AG04449 (cell line): Measurements from ENCODE around the gene ANGPTL3.
"Not testable (repeated sequence)": the region's sequence is repeated elsewhere in the genome, so short reads cannot be mapped to it uniquely, and the experiment has no call there.

ENCODE experiments used
- CTCF ChIA-PET: fragments of 350-600 bp; formaldehyde crosslinking; extraction: SDS; loops from one replicate; lab custom pipeline; 2021; ENCODE audit warnings: antibody characterized with exemption; lab: Yijun Ruan, JAX
- POLR2A ChIA-PET: fragments of 400-600, 350-600 bp; formaldehyde crosslinking; extraction: SDS; loops from one replicate; lab custom pipeline; 2020; ENCODE audit warnings: antibody characterized with exemption, inconsistent platforms; lab: Yijun Ruan, JAX
- DNase-seq: peaks from one replicate; pipeline ENCODE4 v3.0.0-alpha.2; 2010; ENCODE audit warnings: low read depth, low spot score
- H3K4me3 ChIP-seq: 2 replicates; pipeline ENCODE4 v1.5.1; 2011; ENCODE audit warnings: low read depth, mild to moderate bottlenecking, control low read depth, low read length
- CTCF ChIP-seq: IDR thresholded peaks from one replicate; pipeline ENCODE4 v1.5.1; 2011; ENCODE audit warnings: mild to moderate bottlenecking, moderate library complexity, low read length, control low read depth, inconsistent platforms; ENCODE audit not compliant: insufficient read depth; ENCODE audit errors: missing control alignments

Gene ANGPTL3

DNA sequence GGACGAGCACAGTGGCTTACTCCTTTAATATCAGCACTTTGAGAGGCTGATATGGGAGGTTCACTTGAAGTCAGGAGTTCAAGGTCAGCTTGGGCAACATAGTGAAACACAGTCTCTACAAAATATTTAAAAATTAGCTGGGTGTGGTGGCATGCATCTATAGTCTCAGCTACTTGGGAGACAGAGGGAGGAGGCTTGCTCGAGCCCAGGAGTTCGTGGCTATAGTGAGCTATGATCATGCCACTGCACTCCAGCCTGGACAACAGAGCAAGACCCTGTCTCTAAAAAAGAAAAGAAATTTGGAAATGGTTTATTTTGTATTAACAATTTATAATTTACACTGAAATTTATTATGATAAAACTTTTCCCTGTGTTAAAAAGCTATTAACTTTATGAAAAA lies 1.7 kb upstream of the ANGPTL3 start:
- no peak for TF ChIP-seq CTCF
- CTCF ChIA-PET: interaction anchor here (0.5 to 1.4 kb wide), 3 partner anchors 9 to 65 kb away, joined by 3 to 4 read pairs (median 3); no protein-coding TSS in a partner anchor
- DNase-seq: no peak
- POLR2A ChIA-PET: no interaction called here
- H3K4me3 ChIP-seq: no peak overlapping the region

DNA sequence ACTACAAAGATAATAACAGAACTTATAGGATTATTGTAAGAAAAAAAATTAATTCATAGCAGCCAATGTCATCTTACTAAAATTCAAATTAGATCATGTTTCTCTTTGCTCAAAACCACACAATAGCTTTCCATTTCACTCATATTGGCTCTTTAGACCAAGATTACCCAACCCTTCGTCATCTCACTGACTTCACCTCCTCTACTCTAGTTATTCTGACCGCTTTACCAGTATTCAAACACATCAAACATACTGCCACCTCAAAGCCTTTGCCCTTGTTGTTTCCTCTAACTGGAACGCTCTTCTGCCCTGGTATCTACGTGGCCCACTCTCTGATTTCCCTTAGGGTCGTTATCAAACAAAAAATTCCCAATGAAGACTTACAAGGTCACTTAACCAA lies 1.7 kb downstream of the ANGPTL3 start:
- DNase-seq: no peak
- H3K4me3 ChIP-seq: no peak overlapping the region
- no peak for TF ChIP-seq CTCF
- CTCF ChIA-PET: no interaction called here
- POLR2A ChIA-PET: no interaction called here

DNA sequence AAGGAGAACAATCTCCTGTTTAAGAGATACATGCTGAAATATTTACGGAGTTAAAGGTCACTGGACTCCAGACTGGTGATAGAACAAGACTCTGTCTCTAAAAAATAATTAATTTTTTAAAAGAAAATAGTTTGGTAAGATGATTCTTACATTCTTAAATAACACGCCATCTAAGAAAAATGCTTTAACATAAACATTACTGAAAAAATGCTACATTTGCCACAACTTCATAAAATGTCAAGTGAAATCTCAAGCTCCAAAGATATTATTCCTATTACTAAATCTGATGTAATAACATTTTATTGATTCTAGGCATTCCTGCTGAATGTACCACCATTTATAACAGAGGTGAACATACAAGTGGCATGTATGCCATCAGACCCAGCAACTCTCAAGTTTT lies 4.1 kb downstream of the ANGPTL3 start:
- ChIA-PET CTCF (interaction anchor here (1.0 kb wide), 1 partner anchor 145 kb away, joined by 4 read pairs; no protein-coding TSS in a partner anchor), POLR2A (no interaction called here)
- no peak overlapping the region for H3K4me3 ChIP-seq
- DNase-seq: no peak
- TF ChIP-seq CTCF: no peak

DNA sequence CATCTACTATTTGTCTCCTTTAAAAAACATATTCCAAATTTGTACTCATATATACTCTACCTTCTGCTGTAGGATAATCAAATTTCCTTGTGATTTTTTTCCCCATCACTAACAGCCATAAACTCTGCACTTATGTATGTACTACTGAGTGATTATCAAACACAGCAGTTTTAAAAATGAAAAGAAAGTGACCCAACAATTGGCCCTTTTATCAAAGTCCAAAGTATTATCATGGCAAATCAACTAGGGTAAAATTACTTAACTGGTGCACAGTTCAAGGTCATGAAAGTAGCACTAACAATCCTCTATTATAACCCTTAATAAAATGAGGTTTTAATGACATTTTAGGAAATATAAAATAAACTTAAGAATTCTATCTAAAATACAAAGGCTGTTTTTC lies 11.6 kb downstream of the ANGPTL3 start:
- no peak for TF ChIP-seq CTCF
- POLR2A ChIA-PET: no interaction called here
- CTCF ChIA-PET: no interaction called here
- H3K4me3 ChIP-seq: no peak overlapping the region
- no peak for DNase-seq

GRCh38 chr1:62610588-62610987 lies 13.3 kb downstream of the ANGPTL3 start:
- CTCF ChIA-PET, DNase-seq, POLR2A ChIA-PET, H3K4me3 ChIP-seq: not testable (repeated sequence)

GRCh38 chr1:62612770-62613169 lies 15.4 kb downstream of the ANGPTL3 start:
- ChIA-PET CTCF (no interaction called here), POLR2A (no interaction called here)
- DNase-seq: no peak
- no peak for TF ChIP-seq CTCF
- H3K4me3 ChIP-seq: no peak overlapping the region

DNA sequence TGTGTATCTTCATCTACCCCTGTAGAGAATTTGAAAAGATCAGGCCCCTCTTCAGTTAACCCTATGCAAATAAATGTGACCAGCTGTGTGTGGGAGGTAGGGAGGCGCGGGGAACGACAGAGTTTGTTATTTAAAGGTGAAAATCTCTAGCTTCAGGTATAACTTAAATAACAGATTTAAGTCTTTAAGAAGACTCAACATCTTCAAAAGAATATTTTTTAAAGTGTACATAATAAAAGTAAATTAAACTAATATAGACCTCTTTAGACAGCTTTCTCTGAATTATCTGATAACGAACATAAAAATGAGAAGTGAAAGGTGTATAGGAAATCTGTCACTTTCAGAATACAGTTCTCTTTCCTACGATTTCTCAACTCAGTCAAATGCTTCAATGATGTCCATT lies 16.0 kb downstream of the ANGPTL3 start:
- H3K4me3 ChIP-seq: no peak overlapping the region
- no peak for TF ChIP-seq CTCF
- POLR2A ChIA-PET: no interaction called here
- no peak for DNase-seq
- CTCF ChIA-PET: no interaction called here
